ENCODE measurements around the gene STX1B.
"Not testable (repeated sequence)": the region's sequence is repeated elsewhere in the genome, so short reads cannot be mapped to it uniquely, and the experiment has no call there.

The STX1B gene

GRCh38 chr16:31010585-31011325, at the start of gene STX1B:
TSS of gene STX1B (minus strand) at chr16:31010638. CDS start at chr16:31010396, 242 bp downstream.
- peak; percentile 44 to 45 for DNase-seq

- no peak for DNase-seq
These were observed 45.2 kb upstream of the STX1B start for GRCh38 chr16:31055613-31056012.

- DNase-seq = peak in 1 of 2 experiments; percentile 7
These were observed 41.7 kb upstream of the STX1B start for GRCh38 chr16:31052114-31052513.

DNA sequence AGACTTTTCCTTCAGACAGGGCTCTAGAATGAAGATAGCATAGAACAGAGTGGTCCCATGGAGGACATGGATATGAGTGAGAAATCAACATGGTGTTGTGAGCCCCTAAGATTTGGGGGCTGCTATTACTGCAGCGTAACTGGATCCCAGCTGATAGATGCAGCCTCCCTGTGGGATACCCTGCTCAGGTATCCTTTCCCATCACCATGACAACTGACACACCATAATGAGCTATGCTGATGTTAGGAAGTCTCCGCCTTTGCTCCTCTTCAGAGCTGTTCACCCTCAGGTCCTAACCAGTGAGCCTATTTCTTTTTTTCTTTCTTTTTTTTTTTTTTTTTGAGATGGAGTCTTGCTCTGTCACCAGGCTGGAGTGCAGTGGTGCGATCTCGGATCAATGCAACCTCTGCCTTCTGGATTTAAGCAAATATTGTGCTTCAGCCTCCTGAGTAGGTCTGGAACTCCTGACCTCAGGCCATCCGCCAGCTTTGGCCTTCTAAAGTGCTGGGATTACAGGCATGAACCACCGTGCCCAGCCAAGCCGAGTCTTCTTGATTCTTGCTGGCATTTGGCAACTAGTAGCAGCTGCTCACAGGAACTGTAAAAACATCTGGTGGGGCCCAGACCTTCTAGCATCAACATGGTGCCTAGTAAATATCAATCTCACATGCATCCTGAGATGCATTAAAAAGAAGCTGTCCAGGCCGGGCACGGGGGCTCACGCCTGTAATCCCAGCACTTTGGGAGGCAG, 40.0 kb upstream of the STX1B start:
- DNase-seq = no peak

GRCh38 chr16:31043898-31044481, 33.6 kb upstream of the STX1B start:
- no peak for DNase-seq

GRCh38 chr16:31043352-31043751, 32.9 kb upstream of the STX1B start:
- no peak for DNase-seq

GRCh38 chr16:31042866-31043265, 32.4 kb upstream of the STX1B start:
- DNase-seq = no peak

GRCh38 chr16:31038993-31039392, 28.6 kb upstream of the STX1B start:
- no peak for DNase-seq

DNA sequence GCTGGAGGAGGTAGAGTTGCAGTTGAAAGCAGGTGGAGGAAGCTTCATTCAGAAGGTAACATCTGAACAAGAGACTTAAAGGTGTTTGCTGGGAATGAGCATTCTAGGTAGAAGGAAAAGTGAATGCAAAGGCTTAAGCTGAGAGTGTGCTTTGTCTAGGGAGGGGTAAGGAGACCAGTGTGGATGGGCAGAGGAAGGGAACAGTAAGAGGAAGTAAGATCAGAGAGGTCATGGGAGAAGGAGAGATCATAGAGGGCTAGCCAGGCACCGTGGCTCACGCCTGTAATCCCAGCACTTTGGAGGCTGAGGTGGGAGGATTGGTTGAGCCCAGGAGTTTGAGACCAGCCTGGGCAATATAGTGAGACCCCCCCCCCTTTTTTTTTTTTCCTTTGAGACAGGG, 26.3 kb upstream of the STX1B start:
- DNase-seq = no peak

DNA sequence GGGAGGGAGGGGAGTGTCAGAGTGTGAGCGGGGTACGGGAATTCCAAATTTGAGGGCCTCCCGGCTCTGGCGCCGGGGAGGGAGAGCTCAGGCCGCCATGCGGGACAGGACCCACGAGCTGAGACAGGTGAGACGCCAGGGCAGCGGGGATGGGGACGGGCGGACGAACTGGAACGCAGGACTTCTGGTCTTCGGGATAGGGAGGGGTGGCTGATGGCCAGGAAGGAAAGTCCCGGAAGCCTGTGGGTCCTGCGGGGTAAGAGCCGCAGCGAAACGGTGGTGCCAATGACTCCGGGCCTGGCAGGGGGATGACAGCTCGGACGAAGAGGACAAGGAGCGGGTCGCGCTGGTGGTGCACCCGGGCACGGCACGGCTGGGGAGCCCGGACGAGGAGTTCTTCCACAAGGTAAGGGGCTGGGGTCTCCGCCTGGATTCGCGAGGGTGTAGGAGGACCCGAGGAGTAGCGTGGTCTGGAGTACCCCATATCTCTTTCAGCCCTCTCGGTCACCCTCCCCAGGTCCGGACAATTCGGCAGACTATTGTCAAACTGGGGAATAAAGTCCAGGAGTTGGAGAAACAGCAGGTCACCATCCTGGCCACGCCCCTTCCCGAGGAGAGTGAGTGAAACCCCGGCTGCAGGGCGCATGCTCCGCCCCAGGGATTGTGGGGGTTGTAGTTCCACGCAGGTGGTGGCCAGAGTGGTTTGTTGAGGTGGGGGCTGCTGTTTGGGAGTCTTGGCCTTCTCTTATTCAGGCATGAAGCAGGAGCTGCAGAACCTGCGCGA, 23.5 kb upstream of the STX1B start:
- peak; percentile 90 to 92 for DNase-seq

DNA sequence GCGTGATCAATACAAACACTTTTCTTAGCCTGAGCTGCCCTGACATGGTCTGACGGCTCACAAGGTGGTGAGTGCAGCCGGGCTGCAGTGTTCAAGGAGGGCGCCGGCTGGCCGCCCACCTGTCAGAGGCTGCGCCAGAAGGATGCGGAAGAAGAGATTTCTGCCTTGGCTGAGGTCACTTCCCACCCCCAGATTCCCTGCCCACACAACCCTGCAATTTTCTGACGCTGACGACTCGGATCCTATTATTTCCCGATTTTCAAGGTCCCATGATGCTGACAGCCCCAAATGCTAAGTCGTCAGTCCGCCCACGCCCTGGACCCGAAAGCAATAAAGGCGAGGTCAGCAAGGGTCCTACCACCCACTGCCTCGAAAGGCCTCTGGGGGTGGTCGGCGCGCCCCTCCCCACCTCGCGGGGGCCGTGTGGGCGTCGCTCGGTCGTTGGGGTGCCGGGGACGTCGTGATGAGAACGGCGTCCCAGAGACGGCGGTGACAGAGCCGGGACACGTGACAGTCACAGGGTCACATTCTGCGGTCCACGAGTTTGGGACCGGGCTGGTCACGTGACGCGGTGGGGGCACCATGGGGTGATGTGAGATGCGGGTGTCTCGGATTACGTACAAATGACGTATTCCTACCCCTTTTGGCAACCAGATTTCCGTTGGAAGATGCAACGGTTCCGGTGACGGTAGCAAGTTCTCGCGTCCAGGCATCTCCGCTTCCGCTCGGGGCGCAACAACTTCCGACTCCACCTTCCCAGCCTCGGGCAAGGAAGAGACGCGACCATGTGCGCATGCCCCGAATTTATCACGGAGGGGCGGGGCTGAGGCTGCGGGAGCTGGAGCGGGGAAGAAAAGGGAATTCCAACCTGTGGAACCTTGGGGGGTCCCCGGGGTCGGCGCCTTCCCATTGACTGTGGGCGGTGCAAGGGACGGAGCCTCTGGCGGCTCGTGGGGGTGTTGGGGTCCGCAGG, 22.6 kb upstream of the STX1B start, which contains the start of gene STX4:
STX4 (plus strand) TSS at position 823 of the 973 bp plus-strand sequence. CDS start 248 bp downstream, outside the sequence.
- peak; percentile 97 to 98 for DNase-seq

DNA sequence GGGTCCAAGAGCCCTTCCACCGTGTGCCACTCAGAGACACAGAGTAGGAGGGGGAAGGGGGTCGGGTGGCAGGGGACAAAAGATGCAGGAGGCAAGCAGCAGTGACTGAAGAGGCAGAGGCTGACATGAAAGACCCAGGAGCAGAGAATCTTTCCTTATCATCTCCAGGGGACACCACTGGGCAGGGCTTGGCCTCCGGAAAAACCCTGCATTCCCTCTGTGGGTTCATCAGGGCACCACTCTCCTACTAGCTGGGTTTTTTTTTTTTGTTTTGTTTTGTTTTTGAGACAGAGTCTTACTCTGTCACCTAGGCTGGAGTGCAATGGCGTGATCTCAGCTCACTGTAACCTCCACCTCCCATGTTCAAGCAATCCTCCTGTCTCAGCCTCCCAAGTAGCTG, 20.8 kb upstream of the STX1B start:
- no peak for DNase-seq

- DNase-seq = no peak
These were observed 18.8 kb upstream of the STX1B start for GRCh38 chr16:31029272-31029671.

GRCh38 chr16:31025339-31025738, 14.9 kb upstream of the STX1B start:
- DNase-seq = no peak

GRCh38 chr16:31023627-31024226, 13.3 kb upstream of the STX1B start:
- no peak for DNase-seq

DNA sequence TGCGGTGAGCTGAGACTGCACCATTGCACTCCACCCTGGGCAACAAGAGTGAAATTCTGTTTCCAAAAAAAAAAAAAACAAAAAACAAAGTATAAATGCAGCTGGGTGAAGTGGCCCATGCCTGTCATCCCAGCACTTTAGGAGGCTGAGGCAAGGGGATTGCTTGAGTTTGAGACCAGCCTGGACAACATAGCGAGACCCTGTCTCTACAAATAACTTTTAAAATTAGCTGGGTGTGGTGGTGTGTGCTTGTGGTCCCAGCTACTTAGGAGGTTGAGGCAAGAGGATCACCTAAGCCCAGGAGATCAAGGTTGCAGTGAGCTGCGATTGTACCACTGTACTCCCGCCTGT, 12.8 kb upstream of the STX1B start:
- DNase-seq = no peak

GRCh38 chr16:31022544-31023251, 12.3 kb upstream of the STX1B start:
- no peak for DNase-seq

DNA sequence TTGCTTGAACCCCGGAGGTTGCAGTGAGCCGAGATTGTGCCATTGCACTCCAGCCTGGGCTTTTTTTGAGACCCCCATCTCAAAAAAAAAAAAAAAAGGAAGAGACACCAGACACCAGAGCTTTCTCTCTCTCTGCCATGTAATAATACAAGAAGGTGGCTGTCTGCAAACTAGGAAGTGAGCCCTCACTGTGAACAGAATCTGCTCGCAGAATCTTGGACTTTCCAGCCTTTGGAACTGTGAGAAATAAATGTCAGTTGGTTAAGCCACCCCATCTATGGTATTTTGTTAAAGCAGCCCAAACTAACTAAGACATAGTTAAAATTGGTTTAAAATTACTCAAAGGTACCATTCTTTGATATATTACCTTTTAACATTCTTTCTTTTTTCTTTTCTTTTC, 10.1 kb upstream of the STX1B start:
- DNase-seq = no peak

GRCh38 chr16:31017756-31018155, 7.3 kb upstream of the STX1B start:
- not testable (repeated sequence) for DNase-seq

GRCh38 chr16:31016018-31016417, 5.6 kb upstream of the STX1B start:
- no peak for DNase-seq

DNA sequence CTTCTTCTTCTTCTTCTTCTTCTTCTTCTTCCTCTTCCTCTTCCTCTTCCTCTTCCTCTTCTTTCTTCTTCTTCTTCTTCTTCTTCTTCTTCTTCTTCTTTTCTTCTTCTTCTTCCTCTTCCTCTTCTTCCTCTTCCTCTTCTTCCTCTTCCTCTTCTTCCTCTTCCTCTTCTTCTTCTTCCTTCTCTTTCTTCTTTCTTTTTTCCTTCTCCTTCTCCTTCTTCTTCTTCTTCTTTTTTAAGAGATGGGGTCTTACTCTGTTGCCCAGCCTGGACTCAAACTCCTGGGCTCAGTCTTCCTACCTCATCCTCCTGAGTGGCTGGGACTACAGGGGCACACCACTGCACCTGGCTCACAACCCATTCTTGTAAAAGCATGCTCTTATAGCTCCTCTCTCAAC, 2.9 kb upstream of the STX1B start:
- not testable (repeated sequence) for DNase-seq

All from activated CD4-positive, alpha-beta T cell treated with anti-CD3 and anti-CD28 coated beads, Interleukin-2, amount 50 U/mL, for 48 hours (primary cell).